Measurements from ENCODE around the gene EYS.

The EYS gene

GRCh38 chr6:63683071-63683603 lies 2023.9 kb downstream of the EYS start:
- no peaks in the 10 kb centered on the region for H3K27me3 ChIP-seq (ENCODE audit: control insufficient read depth, insufficient read depth, low read length)
- H3K9ac ChIP-seq, result no peak overlapping the region
- peaks cover 4% of the 10 kb centered on the region for H3K79me2 ChIP-seq
- no peak overlapping the region for H3K27ac ChIP-seq
- no peak for TF ChIP-seq CTCF (IDR thresholded peaks at IDR 0.05)
- no peak overlapping the region for H3K4me2 ChIP-seq (ENCODE audit: low read length)
- H3K36me3 ChIP-seq (ENCODE audit: control insufficient read depth, insufficient read depth, low read length), result no peaks in the 10 kb centered on the region
- no peaks in the 10 kb centered on the region for H3K9me3 ChIP-seq (ENCODE audit: control insufficient read depth, low read length)
- peaks cover 5% of the 10 kb centered on the region for H3K4me1 ChIP-seq
- no peak overlapping the region for H2AFZ ChIP-seq
- no peak overlapping the region for H3K4me3 ChIP-seq (ENCODE audit: low read depth, low read length)

DNA sequence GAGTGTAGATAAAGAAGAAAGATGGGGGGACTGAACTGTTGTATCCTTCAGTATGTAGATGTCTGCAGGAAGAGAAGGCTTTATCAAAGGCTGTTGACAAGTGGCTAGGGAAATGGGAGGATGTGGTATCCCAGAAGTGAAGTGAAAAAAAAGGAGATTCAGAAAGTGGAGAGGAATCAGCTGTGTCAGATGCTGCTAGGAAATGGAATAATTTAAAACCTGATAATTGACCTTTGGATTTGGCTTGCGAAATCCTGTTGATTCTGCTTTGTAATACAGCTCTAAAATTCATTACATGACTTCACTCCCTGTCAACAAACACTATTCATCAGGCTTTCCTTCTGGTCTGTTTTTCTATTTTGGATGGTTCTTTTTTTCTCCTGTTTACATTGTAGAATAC lies 2029.7 kb downstream of the EYS start:
- Histone ChIP-seq H2AFZ (no peak overlapping the region), H3K4me1 (peaks cover 39% of the 10 kb centered on the region), H3K9ac (no peak overlapping the region), H3K27me3 (ENCODE audit: control insufficient read depth, insufficient read depth, low read length) (no peaks in the 10 kb centered on the region), H3K36me3 (ENCODE audit: control insufficient read depth, insufficient read depth, low read length) (no peaks in the 10 kb centered on the region), H3K79me2 (peaks cover 19% of the 10 kb centered on the region), H3K4me3 (ENCODE audit: low read depth, low read length) (no peak overlapping the region), H3K4me2 (ENCODE audit: low read length) (no peak overlapping the region), H3K9me3 (ENCODE audit: control insufficient read depth, low read length) (no peaks in the 10 kb centered on the region), H3K27ac (no peak overlapping the region)
- no peak for TF ChIP-seq CTCF (IDR thresholded peaks at IDR 0.05)

DNA sequence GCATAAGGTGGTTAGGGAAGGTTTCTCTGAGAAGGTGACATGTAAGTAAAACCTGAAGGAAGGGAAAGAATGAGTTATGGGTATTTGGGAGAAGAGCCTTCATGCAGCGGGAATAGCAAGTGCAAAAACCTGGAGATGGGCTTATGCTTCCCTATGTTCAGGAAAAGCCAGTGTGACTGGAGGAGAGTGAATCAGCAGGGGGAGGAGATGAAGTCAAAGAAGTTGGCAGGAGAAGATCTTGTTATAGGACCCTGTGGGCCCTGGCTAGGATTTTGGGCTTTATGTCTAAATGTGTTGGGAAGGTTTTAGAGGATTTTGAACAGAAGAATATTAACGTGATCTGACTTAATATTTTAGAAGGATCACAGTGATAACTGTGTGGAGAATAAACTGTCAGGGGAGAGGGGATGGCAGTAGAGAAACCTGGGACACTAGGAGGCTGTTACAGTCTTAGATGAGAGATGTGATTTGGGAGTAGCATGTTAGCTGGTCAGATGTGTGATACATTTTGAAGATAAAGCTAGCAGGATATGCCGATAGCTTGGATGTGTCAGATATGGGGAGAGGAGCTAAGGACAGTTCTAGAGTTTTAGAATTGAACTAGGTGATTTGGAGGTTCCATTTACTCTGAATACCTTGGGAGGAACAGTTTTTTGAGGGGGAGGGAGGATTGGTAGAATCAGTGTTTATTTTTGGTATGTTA lies 2030.5 kb downstream of the EYS start:
- H3K9me3 ChIP-seq (ENCODE audit: control insufficient read depth, low read length), result no peaks in the 10 kb centered on the region
- H3K79me2 ChIP-seq, result peaks cover 20% of the 10 kb centered on the region
- TF ChIP-seq CTCF (IDR thresholded peaks at IDR 0.05), result no peak
- H3K36me3 ChIP-seq (ENCODE audit: control insufficient read depth, insufficient read depth, low read length), result no peaks in the 10 kb centered on the region
- no peak overlapping the region for H3K27ac ChIP-seq
- no peak overlapping the region for H3K9ac ChIP-seq
- H2AFZ ChIP-seq, result no peak overlapping the region
- no peak overlapping the region for H3K4me3 ChIP-seq (ENCODE audit: low read depth, low read length)
- no peaks in the 10 kb centered on the region for H3K27me3 ChIP-seq (ENCODE audit: control insufficient read depth, insufficient read depth, low read length)
- H3K4me1 ChIP-seq, result peaks cover 39% of the 10 kb centered on the region
- H3K4me2 ChIP-seq (ENCODE audit: low read length), result peak overlapping the region; percentile 9

DNA sequence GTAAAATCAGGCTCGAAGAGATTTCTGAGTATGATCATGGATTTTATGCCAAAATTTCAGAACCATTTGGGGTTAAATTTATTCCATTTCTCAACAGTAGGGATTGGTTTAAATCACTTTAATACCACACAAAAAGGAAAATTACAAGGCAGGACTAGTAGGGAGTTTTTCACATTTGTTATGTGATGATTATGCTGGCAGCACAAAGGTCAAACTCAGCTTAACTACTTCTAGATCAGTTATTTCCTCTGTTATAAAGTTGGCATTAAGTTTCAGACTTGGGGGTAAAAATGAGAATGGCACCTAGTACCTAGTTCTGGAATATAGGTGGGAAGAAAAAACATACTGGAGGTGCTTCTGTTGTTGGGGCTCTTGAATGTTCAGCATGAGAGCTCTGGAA lies 2031.9 kb downstream of the EYS start:
- no peak overlapping the region for H3K27ac ChIP-seq
- H3K79me2 ChIP-seq, result peaks cover 35% of the 10 kb centered on the region
- H2AFZ ChIP-seq, result no peak overlapping the region
- no peaks in the 10 kb centered on the region for H3K9me3 ChIP-seq (ENCODE audit: control insufficient read depth, low read length)
- H3K4me2 ChIP-seq (ENCODE audit: low read length), result no peak overlapping the region
- H3K4me1 ChIP-seq, result peaks cover 35% of the 10 kb centered on the region
- no peak overlapping the region for H3K9ac ChIP-seq
- no peaks in the 10 kb centered on the region for H3K27me3 ChIP-seq (ENCODE audit: control insufficient read depth, insufficient read depth, low read length)
- no peak overlapping the region for H3K4me3 ChIP-seq (ENCODE audit: low read depth, low read length)
- TF ChIP-seq CTCF (IDR thresholded peaks at IDR 0.05), result no peak
- H3K36me3 ChIP-seq (ENCODE audit: control insufficient read depth, insufficient read depth, low read length), result no peaks in the 10 kb centered on the region

GRCh38 chr6:63674635-63675034 lies 2032.4 kb downstream of the EYS start:
- H3K79me2 ChIP-seq, result peaks cover 37% of the 10 kb centered on the region
- no peak for TF ChIP-seq CTCF (IDR thresholded peaks at IDR 0.05)
- H3K4me2 ChIP-seq (ENCODE audit: low read length), result no peak overlapping the region
- H3K9me3 ChIP-seq (ENCODE audit: control insufficient read depth, low read length), result no peaks in the 10 kb centered on the region
- H3K36me3 ChIP-seq (ENCODE audit: control insufficient read depth, insufficient read depth, low read length), result no peaks in the 10 kb centered on the region
- no peaks in the 10 kb centered on the region for H3K27me3 ChIP-seq (ENCODE audit: control insufficient read depth, insufficient read depth, low read length)
- H3K9ac ChIP-seq, result no peak overlapping the region
- peaks cover 35% of the 10 kb centered on the region for H3K4me1 ChIP-seq
- no peak overlapping the region for H3K27ac ChIP-seq
- no peak overlapping the region for H2AFZ ChIP-seq
- no peak overlapping the region for H3K4me3 ChIP-seq (ENCODE audit: low read depth, low read length)

All from parathyroid adenoma (tissue), 2 donors.